OCI-LY7 (cell line): ENCODE measurements around the gene VPS18. TPM values are rescaled to one million over a fixed set of nuclear protein-coding genes. Genes with fewer than 3 reads are reported as not detected.

Experiments
- BruUV-seq: library from RNA; stranded (reverse); fragments of 400-500 nt; replicated peaks from 2 replicates; lab custom pipeline; 2021; lab: Mats Ljungman, UMichigan
- CTCF ChIA-PET: fragments of 300-600 bp; sonication (Branson Sonifier 250); formaldehyde crosslinking; loops from one replicate; lab custom pipeline; 2022; ENCODE audit warnings: antibody characterized with exemption; ENCODE audit not compliant: unreplicated experiment; lab: Charles Lee
- POLR2A ChIA-PET: fragments of 300-600 bp; sonication (Branson Sonifier 250); formaldehyde crosslinking; loops from one replicate; lab custom pipeline; 2022; ENCODE audit warnings: antibody characterized with exemption; lab: Charles Lee
- DNase-seq: peaks from one replicate; pipeline ENCODE4 v3.0.0-alpha.2; 2015; ENCODE audit warnings: low spot score
- H2AFZ ChIP-seq: fragments of 200-600 bp; sonication (generic), shearing (Covaris generic); 2 replicates; pipeline ENCODE4 v1.6.1; 2014; ENCODE audit warnings: mild to moderate bottlenecking, antibody characterized with exemption, low read length, moderate library complexity
- H3K27ac ChIP-seq: fragments of 200-600 bp; sonication (generic); 2 replicates; pipeline ENCODE4 v1.5.1; 2014; ENCODE audit warnings: mixed run types, low read depth, mild to moderate bottlenecking, moderate library complexity, low read length, inconsistent platforms; ENCODE audit not compliant: poor library complexity, severe bottlenecking
- H3K36me3 ChIP-seq: fragments of 200-600 bp; sonication (generic); 2 replicates; pipeline ENCODE4 v1.6.1; 2014; ENCODE audit warnings: mild to moderate bottlenecking, antibody characterized with exemption, low read length, moderate library complexity, mixed read lengths; ENCODE audit not compliant: insufficient read depth
- H3K4me1 ChIP-seq: fragments of 200-600 bp; sonication (generic); 2 replicates; pipeline ENCODE4 v1.5.1; 2014; ENCODE audit warnings: mild to moderate bottlenecking, low read length; ENCODE audit not compliant: insufficient read depth, poor library complexity, severe bottlenecking
- H3K4me2 ChIP-seq: fragments of 200-600 bp; sonication (generic); 2 replicates; pipeline ENCODE4 v1.6.1; 2014; ENCODE audit warnings: mild to moderate bottlenecking, low read length
- H3K4me3 ChIP-seq: fragments of 200-600 bp; sonication (generic); 2 replicates; pipeline ENCODE4 v1.5.1; 2014; ENCODE audit warnings: mild to moderate bottlenecking, low read depth, low read length; ENCODE audit not compliant: poor library complexity, severe bottlenecking
- H3K79me2 ChIP-seq: fragments of 200-600 bp; sonication (generic); 2 replicates; pipeline ENCODE4 v1.6.1; 2016; ENCODE audit warnings: low read depth, mild to moderate bottlenecking, low read length, moderate library complexity, mixed read lengths; ENCODE audit not compliant: insufficient read depth
- H3K9me2 ChIP-seq: fragments of 200-600 bp; sonication (generic); 2 replicates; pipeline ENCODE4 v1.6.1; 2016; ENCODE audit warnings: mild to moderate bottlenecking, low read length, mixed read lengths; ENCODE audit not compliant: insufficient read depth
- H3K9me3 ChIP-seq: fragments of 200-600 bp; sonication (generic); 2 replicates; pipeline ENCODE4 v1.6.1; 2014; ENCODE audit warnings: mild to moderate bottlenecking, mixed run types, low read length, mixed read lengths
- H4K20me1 ChIP-seq: fragments of 200-600 bp; sonication (generic); 2 replicates; pipeline ENCODE4 v1.6.1; 2014; ENCODE audit warnings: mild to moderate bottlenecking, antibody characterized with exemption, low read length, moderate library complexity, mixed read lengths; ENCODE audit not compliant: insufficient read depth
- CTCF ChIP-seq: fragments of 200-600 bp; sonication (generic); conservative IDR thresholded peaks from 2 replicates; pipeline ENCODE4 v1.5.1; 2014; ENCODE audit warnings: mild to moderate bottlenecking, antibody characterized with exemption, low read length, moderate library complexity, mixed read lengths
- EZH2phosphoT487 ChIP-seq: fragments of 200-600 bp; sonication (generic); IDR thresholded peaks from 2 replicates; pipeline ENCODE4 v1.6.1; 2018; ENCODE audit warnings: low read depth, borderline replicate concordance, mild to moderate bottlenecking, mixed run types, antibody characterized with exemption, low read length, moderate library complexity, mixed read lengths
- intact Hi-C: fragments of 100-400 bp; cut with micrococcal nuclease; formaldehyde crosslinking; loops from one replicate; pipeline ENCODE4 v1.10.0; 2022; ENCODE audit not compliant: unreplicated experiment
- total RNA-seq, 2 experiments: library from RNA; depleted of rRNA in 1 of 2; stranded (reverse); fragments of >200 nt in 1 of 2; shearing (Covaris generic) in 1 of 2; gene quantifications; 2 replicates each; pipeline ENCODE4 v1.2.3, GENCODE V29; 2014 to 2022

The VPS18 gene
- total RNA-seq, 2 experiments from 2014 or later, result 24.5 to 30.7 TPM

DNA sequence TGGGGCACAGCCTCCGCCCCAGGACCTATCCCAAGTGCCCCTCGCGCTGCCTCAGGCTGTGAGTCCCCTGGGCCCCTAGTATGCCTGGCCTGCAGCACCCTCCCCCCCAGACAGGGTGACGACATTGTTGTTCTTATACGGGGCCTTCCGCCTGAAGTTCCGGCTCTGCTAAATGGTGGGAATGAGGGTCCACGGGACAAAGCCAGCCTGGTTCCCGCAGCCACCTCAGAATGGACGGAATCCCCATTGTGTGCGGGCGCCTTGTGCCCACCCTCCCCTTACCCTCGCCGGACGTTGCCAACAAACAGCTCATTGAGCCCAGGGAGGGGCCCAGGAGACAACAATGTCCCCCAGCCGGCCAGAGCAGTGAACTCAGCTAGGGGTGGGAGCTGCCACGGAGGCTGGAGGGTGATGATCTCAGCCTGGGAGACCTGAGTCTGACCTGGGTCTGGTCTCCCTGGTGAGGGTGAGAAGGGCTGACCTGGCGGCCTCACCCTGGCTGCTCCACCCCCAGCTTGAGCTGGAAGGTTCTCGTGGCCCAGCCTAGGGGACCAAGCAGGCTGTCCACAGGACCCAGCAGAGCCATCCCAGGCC, 24.6 kb downstream of the VPS18 start:
- intact Hi-C loops, result no loop called here
- Histone ChIP-seq H3K9me2 (no peaks in the 10 kb centered on the region), H3K4me2 (no peak overlapping the region), H4K20me1 (no peaks in the 10 kb centered on the region), H3K36me3 (no peaks in the 10 kb centered on the region), H3K79me2 (no peaks in the 10 kb centered on the region), H3K4me3 (no peak overlapping the region), H3K9me3 (no peaks in the 10 kb centered on the region), H3K27ac (no peak overlapping the region), H2AFZ (no peak overlapping the region), H3K4me1 (no peaks in the 10 kb centered on the region)
- no peak for DNase-seq
- TF ChIP-seq EZH2phosphoT487, result no peak
- no peak for TF ChIP-seq CTCF
- CTCF ChIA-PET, result no interaction called here
- POLR2A ChIA-PET, result no interaction called here
- BruUV-seq, result no TSS peak

GRCh38 chr15:40921949-40922607, 27.8 kb downstream of the VPS18 start:
- H3K4me1 ChIP-seq, result no peaks in the 10 kb centered on the region
- no peak overlapping the region for H3K4me2 ChIP-seq
- intact Hi-C loops, result no loop called here
- no peaks in the 10 kb centered on the region for H3K9me3 ChIP-seq
- no peak overlapping the region for H2AFZ ChIP-seq
- DNase-seq, result no peak
- H3K4me3 ChIP-seq, result no peak overlapping the region
- TF ChIP-seq CTCF (no peak), EZH2phosphoT487 (no peak)
- no TSS peak for BruUV-seq
- CTCF ChIA-PET, result no interaction called here
- H3K79me2 ChIP-seq, result no peaks in the 10 kb centered on the region
- H4K20me1 ChIP-seq, result no peaks in the 10 kb centered on the region
- no peaks in the 10 kb centered on the region for H3K9me2 ChIP-seq
- POLR2A ChIA-PET, result no interaction called here
- no peaks in the 10 kb centered on the region for H3K36me3 ChIP-seq
- no peak overlapping the region for H3K27ac ChIP-seq

GRCh38 chr15:40922608-40923005, 28.4 kb downstream of the VPS18 start:
- TF ChIP-seq EZH2phosphoT487, result no peak
- TF ChIP-seq CTCF, result no peak
- Histone ChIP-seq H3K27ac (no peak overlapping the region), H3K4me1 (peaks cover under 1% of the 10 kb centered on the region), H3K36me3 (no peaks in the 10 kb centered on the region), H4K20me1 (no peaks in the 10 kb centered on the region), H3K4me3 (no peak overlapping the region), H3K79me2 (no peaks in the 10 kb centered on the region), H3K9me2 (no peaks in the 10 kb centered on the region), H3K4me2 (no peak overlapping the region), H3K9me3 (no peaks in the 10 kb centered on the region), H2AFZ (no peak overlapping the region)
- ChIA-PET CTCF (no interaction called here), POLR2A (no interaction called here)
- no peak for DNase-seq
- no TSS peak for BruUV-seq
- intact Hi-C loops, result no loop called here
